ENCODE measurements around the gene ZNF592.

Gene ZNF592

DNA sequence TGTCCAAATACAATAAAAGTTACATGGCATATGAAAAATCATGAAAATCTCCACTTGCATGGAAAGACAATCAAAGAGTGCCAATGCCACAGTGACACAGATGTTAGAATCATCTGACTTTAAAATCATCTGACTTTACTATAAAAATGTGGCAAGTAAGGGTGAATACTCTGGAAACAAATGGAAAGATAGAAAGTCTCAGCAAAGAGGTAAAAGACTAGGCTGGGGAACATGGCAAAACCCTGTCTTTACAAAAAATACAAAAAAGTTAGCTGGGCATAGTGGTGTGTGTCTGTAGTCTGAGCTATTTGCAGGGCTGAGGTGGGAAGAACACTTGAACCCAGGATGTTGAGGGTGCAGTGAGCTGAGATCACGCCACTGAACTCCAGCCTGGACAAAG lies 97.9 kb downstream of the ZNF592 start:
- no peak for DNase-seq (ENCODE audit: low read depth in 2 of 3, low spot score in 1 of 3)

DNA sequence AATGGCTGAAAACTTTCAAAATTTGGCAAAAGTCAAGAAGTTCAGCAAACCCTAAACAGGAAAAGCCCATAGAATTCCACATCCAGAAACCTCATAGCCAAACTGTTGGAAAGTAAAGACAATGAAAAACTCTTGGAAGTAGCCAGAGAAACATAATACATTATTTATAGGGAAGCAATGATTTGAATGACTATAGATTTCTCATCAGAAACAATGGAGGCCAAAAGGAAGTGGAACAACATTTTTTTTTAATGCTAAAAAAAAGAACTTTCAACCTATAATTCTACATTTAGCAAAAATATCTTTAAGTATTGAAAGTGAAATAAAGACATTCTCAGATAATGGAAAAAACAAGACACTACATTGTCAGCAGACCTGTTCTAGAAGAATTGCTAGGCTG lies 99.0 kb downstream of the ZNF592 start:
- no peak for DNase-seq (ENCODE audit: low read depth in 2 of 3, low spot score in 1 of 3)

DNA sequence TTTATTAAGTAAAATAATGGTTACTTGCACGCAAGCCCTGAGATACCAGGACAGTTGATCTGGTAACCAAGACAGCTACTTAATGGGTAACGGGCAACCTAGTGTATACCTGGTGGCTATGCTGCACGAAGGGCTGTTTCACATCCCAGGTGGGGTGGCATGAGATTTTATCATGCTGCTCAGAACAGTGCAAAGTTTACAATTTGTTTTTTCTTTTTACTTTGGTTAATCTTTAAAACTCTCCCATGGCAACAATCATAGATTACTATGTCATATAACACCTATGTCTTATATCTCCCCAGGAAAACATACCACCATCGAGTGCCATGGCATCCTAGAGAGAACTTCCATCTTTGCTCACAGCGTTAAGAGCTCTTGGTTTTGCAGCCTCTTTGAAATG lies 103.8 kb downstream of the ZNF592 start:
- no peak for DNase-seq (ENCODE audit: low read depth in 2 of 3, low spot score in 1 of 3)

DNA sequence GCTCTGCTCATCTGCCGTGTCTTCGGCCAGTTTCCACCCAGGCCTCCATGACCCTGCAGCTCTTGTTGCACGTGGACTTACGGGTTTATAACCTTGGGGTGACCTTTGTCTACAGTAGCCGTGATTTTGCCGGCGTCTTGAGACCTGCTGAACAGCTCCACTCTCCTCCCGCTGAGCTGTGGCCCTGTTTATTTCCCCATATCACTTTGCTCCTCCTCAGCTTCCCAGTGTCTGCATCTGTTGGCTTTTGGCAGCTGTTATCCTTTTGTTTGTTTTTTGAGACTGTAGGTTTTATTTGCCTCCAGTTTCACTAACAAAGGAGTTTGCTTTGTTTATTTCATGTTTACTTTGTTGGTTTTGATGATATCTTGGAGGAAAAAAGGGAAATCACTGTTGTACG lies 106.7 kb downstream of the ZNF592 start:
- DNase-seq (ENCODE audit: low read depth in 2 of 3, low spot score in 1 of 3) = no peak

DNA sequence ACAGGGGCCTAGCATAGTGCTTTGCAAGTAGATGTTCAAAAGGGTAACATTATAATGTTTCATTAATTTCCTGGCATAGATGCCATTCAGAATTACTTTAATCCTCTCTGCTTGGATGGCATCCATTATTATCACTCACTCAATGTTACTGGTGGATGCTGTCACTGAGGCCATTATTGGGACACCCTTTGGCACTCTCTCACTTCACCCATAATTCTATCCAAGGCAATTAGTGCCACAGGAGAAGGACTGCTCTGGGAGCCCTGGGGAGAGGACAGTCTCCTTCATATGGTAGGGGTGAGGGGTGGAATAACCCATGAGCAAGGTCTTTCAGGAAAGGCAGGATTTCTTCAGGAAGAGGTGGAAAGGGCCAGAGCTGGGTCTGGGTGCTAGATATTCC lies 107.4 kb downstream of the ZNF592 start:
- no peak for DNase-seq (ENCODE audit: low read depth in 2 of 3, low spot score in 1 of 3)
